B cell (primary cell): ENCODE results near the gene PRRC2B.

Experiments
- CTCF ChIP-seq: fragments of 200-600 bp; IDR thresholded peaks from one replicate; pipeline ENCODE4 v1.8.0; 2022; ENCODE audit warnings: antibody characterized with exemption, mild to moderate bottlenecking
- EZH2 ChIP-seq: IDR thresholded peaks from 2 replicates; pipeline ENCODE4 v1.6.1; 2012; ENCODE audit warnings: borderline replicate concordance, low read depth, mild to moderate bottlenecking, moderate library complexity, low read length; ENCODE audit not compliant: insufficient read depth, poor library complexity, severe bottlenecking

DNA sequence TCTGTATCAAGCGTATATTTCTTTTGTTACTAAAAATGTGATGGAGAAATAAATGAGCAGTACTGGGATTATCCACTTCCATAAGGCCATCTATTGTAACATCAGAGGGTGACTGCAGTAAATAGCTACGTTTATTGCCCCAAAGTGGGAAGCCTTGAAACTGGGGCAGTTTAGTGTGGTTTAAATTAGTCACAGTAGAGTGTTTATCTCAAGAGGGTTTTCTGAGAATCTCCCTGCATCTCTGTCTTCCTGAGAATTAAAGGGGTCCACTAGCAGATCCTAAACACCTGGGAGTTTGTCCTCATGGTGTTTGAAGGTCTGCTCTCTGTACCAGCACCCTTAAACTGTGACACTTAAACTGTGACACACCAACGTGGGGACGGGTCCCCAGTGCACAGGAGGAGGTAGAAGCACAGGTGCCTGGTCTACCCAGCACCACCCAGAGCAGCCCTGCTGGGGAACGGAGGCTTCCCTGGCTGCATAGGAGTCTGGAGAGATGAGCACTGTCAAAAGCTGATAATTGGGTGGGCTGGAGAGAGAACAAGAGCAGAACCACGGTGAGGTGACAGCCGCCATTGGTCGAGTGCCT lies 25.2 kb downstream of the PRRC2B start:
- TF ChIP-seq EZH2 (no peak), CTCF (no peak)
